Measurements from ENCODE around the gene CYLC1. TPM values are rescaled to one million over a fixed set of nuclear protein-coding genes. Genes with fewer than 3 reads are reported as not detected.
A peak's percentile ranks its signal among the peaks of the same experiment; 100 is the strongest.

Gene CYLC1
- not detected for total RNA-seq

GRCh38 chrX:83860846-83861245 is at the start of gene CYLC1:
CYLC1 (plus strand) TSS chrX:83861146; CDS start chrX:83861183, 37 bp downstream.
- no peak for TF ChIP-seq CTCF (IDR thresholded peaks at IDR 0.05)
- no peak for TF ChIP-seq POLR2A (IDR thresholded peaks at IDR 0.05)

GRCh38 chrX:83819304-83819703 is 41.6 kb upstream of the CYLC1 start:
- Histone ChIP-seq H3K27me3 (no peaks in the 10 kb centered on the region), H3K27ac (no peak overlapping the region), H3K4me1 (no peaks in the 10 kb centered on the region), H3K9me3 (no peaks in the 10 kb centered on the region), H3K36me3 (no peaks in the 10 kb centered on the region), H3K4me3 (no peak overlapping the region)
- no peak for DNase-seq
- TF ChIP-seq POLR2A (IDR thresholded peaks at IDR 0.05): no peak
- intact Hi-C loops (cut with DNase I; ENCODE audit: low total_unique reads): no loop called here

More at GRCh38 chrX:83860846-83861245, at the start of gene CYLC1:
- Histone ChIP-seq H3K9me3 (no peaks in the 10 kb centered on the region), H3K27me3 (peaks cover 0 to 2% of the 10 kb centered on the region in 2 donors), H3K4me1 (no peaks in the 10 kb centered on the region), H3K4me3 (no peak within 1 kb of the TSS), H3K36me3 (no peaks in the 10 kb centered on the region), H3K27ac (no peak within 1 kb of the TSS)
- DNase-seq: no peak
- intact Hi-C loops (cut with DNase I; ENCODE audit: low total_unique reads): no loop called here

- Histone ChIP-seq H3K4me1 (no peaks in the 10 kb centered on the region), H3K27ac (no peak overlapping the region), H3K36me3 (no peaks in the 10 kb centered on the region), H3K4me3 (no peak overlapping the region), H3K27me3 (no peaks in the 10 kb centered on the region), H3K9me3 (no peaks in the 10 kb centered on the region)
- DNase-seq: no peak
- no peak for TF ChIP-seq CTCF (IDR thresholded peaks at IDR 0.05)
- TF ChIP-seq POLR2A (IDR thresholded peaks at IDR 0.05): no peak
- intact Hi-C loops (cut with DNase I; ENCODE audit: low total_unique reads): no loop called here
These were observed 31.1 kb upstream of the CYLC1 start for GRCh38 chrX:83829874-83830273.

GRCh38 chrX:83845397-83845796 is 15.5 kb upstream of the CYLC1 start:
- intact Hi-C loops (cut with DNase I; ENCODE audit: low total_unique reads): no loop called here
- no peak for DNase-seq
- H3K36me3 ChIP-seq: no peaks in the 10 kb centered on the region
- H3K4me3 ChIP-seq: no peak overlapping the region
- no peaks in the 10 kb centered on the region for H3K4me1 ChIP-seq
- no peak overlapping the region for H3K27ac ChIP-seq
- no peaks in the 10 kb centered on the region for H3K27me3 ChIP-seq
- no peaks in the 10 kb centered on the region for H3K9me3 ChIP-seq
- TF ChIP-seq CTCF (IDR thresholded peaks at IDR 0.05) (peak in 3 of 4 experiments; percentile 18 to 35 (median 22)), POLR2A (IDR thresholded peaks at IDR 0.05) (no peak)

GRCh38 chrX:83847339-83847738 is 13.6 kb upstream of the CYLC1 start:
- Histone ChIP-seq H3K27me3 (no peaks in the 10 kb centered on the region), H3K27ac (no peak overlapping the region), H3K4me3 (no peak overlapping the region), H3K36me3 (no peaks in the 10 kb centered on the region), H3K4me1 (no peaks in the 10 kb centered on the region), H3K9me3 (no peaks in the 10 kb centered on the region)
- intact Hi-C loops (cut with DNase I; ENCODE audit: low total_unique reads): no loop called here
- no peak for DNase-seq
- TF ChIP-seq CTCF (IDR thresholded peaks at IDR 0.05): no peak
- TF ChIP-seq POLR2A (IDR thresholded peaks at IDR 0.05): no peak

- no peaks in the 10 kb centered on the region for H3K4me1 ChIP-seq
- intact Hi-C loops (cut with DNase I; ENCODE audit: low total_unique reads): no loop called here
- TF ChIP-seq POLR2A (IDR thresholded peaks at IDR 0.05) (no peak), CTCF (IDR thresholded peaks at IDR 0.05) (no peak)
- H3K27ac ChIP-seq: no peak overlapping the region
- H3K4me3 ChIP-seq: no peak overlapping the region
- no peaks in the 10 kb centered on the region for H3K9me3 ChIP-seq
- no peaks in the 10 kb centered on the region for H3K36me3 ChIP-seq
- no peak for DNase-seq
- no peaks in the 10 kb centered on the region for H3K27me3 ChIP-seq
These were observed 27.6 kb downstream of the CYLC1 start for GRCh38 chrX:83888585-83888984.

All from uterus (tissue), 4 donors.